A549 (cell line): Measurements from ENCODE around the gene HMBS. TPM values are rescaled to one million over a fixed set of nuclear protein-coding genes. Genes with fewer than 3 reads are reported as not detected.

Experiments
- ATAC-seq, 2 experiments: fragments of 200-7000 bp in 1 of 2; fragments of >200 bp in 1 of 2; cut with Nextera tagmentation in 1 of 2; cut with Tn5 transposase in 1 of 2; 3 replicates each; pipeline versions ENCODE4 v1.8.0 to v1.9.1; 2018 to 2020; ENCODE audit warnings: mild to moderate bottlenecking in 1 of 2, moderate library complexity in 1 of 2
- CTCF ChIA-PET: fragments of 300-600 bp; sonication (Branson Sonifier 250); formaldehyde crosslinking; extraction: SDS; loops from one replicate; lab custom pipeline; 2021; ENCODE audit warnings: antibody characterized with exemption, inconsistent platforms; lab: Yijun Ruan, JAX
- POLR2A ChIA-PET: fragments of 350-600 bp; formaldehyde crosslinking; extraction: SDS; loops from one replicate; lab custom pipeline; 2021; ENCODE audit warnings: antibody characterized with exemption, inconsistent platforms; lab: Yijun Ruan, JAX
- DNase-seq, 2 experiments: peaks; one replicate each; pipeline versions ENCODE4 v3.0.0 to v3.0.0-alpha.2; 2011 to 2016; ENCODE audit warnings: low read depth in 1 of 2, low spot score in 1 of 2
- FAIRE-seq: peaks from 2 replicates; lab custom pipeline; 2011; peaks lifted over from hg19 to GRCh38; lab: Jason Lieb, UNC
- H3K27ac ChIP-seq, 2 experiments: fragments of >200 bp; sonication (Bioruptor Twin); formaldehyde crosslinking; 3 replicates each; pipeline ENCODE4 v1.5.1; 2016 to 2017
- H3K4me1 ChIP-seq: fragments of >200 bp; sonication (Bioruptor Twin); formaldehyde crosslinking; 3 replicates; pipeline ENCODE4 v1.6.1; 2016
- H3K4me2 ChIP-seq: fragments of >200 bp; sonication (Bioruptor Twin); formaldehyde crosslinking; 3 replicates; pipeline ENCODE4 v1.6.1; 2016
- H3K4me3 ChIP-seq: fragments of >200 bp; sonication (Bioruptor Twin); formaldehyde crosslinking; 3 replicates; pipeline ENCODE4 v1.5.1; 2016
- H3K9me3 ChIP-seq: fragments of >200 bp; sonication (Bioruptor Twin); formaldehyde crosslinking; 3 replicates; pipeline ENCODE4 v1.6.1; 2016
- BHLHE40 ChIP-seq: IDR thresholded peaks from 2 replicates; pipeline ENCODE4 v1.6.1; 2012; ENCODE audit warnings: low read depth, low read length, inconsistent platforms
- EHF ChIP-seq: fragments of 250-450 bp; sonication (Bioruptor Pico); IDR thresholded peaks from 2 replicates; pipeline ENCODE4 v1.5.0; 2020; ENCODE audit warnings: mild to moderate bottlenecking
- ESRRA ChIP-seq: fragments of 150-350 bp; IDR thresholded peaks from 2 replicates; pipeline ENCODE4 v1.6.1; 2014; ENCODE audit warnings: mild to moderate bottlenecking, low read length, borderline replicate concordance
- HDAC2 ChIP-seq: fragments of 200-600 bp; sonication (generic); IDR thresholded peaks from 2 replicates; pipeline ENCODE4 v1.6.1; 2016
- HOXB5 ChIP-seq: fragments of 250-450 bp; sonication (Bioruptor Pico); IDR thresholded peaks from 2 replicates; pipeline ENCODE4 v1.5.0; 2020; ENCODE audit warnings: mild to moderate bottlenecking, moderate library complexity
- JUN ChIP-seq, 2 experiments: fragments of >200 bp; sonication (Bioruptor Twin); formaldehyde crosslinking; IDR thresholded peaks; 2 replicates in 1 of 2; 3 replicates in 1 of 2; pipeline ENCODE4 v1.6.1; 2016 to 2017
- KDM1A ChIP-seq: fragments of 200-600 bp; sonication (generic); IDR thresholded peaks from 2 replicates; pipeline ENCODE4 v1.6.1; 2016; ENCODE audit warnings: low read depth, mild to moderate bottlenecking
- MAFK ChIP-seq: fragments of 450-650 bp; IDR thresholded peaks from 2 replicates; pipeline ENCODE4 v1.6.1; 2014; ENCODE audit not compliant: partially characterized antibody
- POLR2A ChIP-seq: IDR thresholded peaks from 2 replicates; pipeline ENCODE4 v1.6.1; 2012; ENCODE audit warnings: mild to moderate bottlenecking, low read length
- RARB ChIP-seq: fragments of 250-450 bp; sonication (Bioruptor Pico); IDR thresholded peaks from 2 replicates; pipeline ENCODE4 v1.8.0; 2021; ENCODE audit warnings: mild to moderate bottlenecking, moderate library complexity
- SREBF2 ChIP-seq: fragments of 450-650 bp; IDR thresholded peaks from 2 replicates; pipeline ENCODE4 v1.6.1; 2014; ENCODE audit warnings: mild to moderate bottlenecking, moderate library complexity
- ZC3H11A ChIP-seq: fragments of 450-650 bp; IDR thresholded peaks from 2 replicates; pipeline ENCODE4 v1.6.1; 2014; ENCODE audit warnings: antibody characterized with exemption, mild to moderate bottlenecking
- ZNF302 ChIP-seq: fragments of 250-450 bp; sonication (Bioruptor Pico); IDR thresholded peaks from 2 replicates; pipeline ENCODE4 v1.9.0; 2021; ENCODE audit warnings: inconsistent platforms, mild to moderate bottlenecking, moderate library complexity
- WGBS: methylation state at CpG from one replicate; pipeline ENCODE4 v1.1.6; 2017; ENCODE audit errors: missing lambda C conversion rate; 5-methylcytosine and 5-hydroxymethylcytosine counted together
- polyA plus RNA-seq, 4 experiments: library from polyadenylated mRNA; depleted of rRNA in 3 of 4; stranded (reverse); fragments of >200 nt; fragmentation: RNase III in 1 of 4; extraction: RNeasy Plus Mini Kit Qiagen cat#74134 plus additional on column Dnase treatment in 1 of 4; gene quantifications; 2 replicates in 3 of 4; 3 replicates in 1 of 4; pipeline ENCODE4 v1.2.3, GENCODE V29; 2011 to 2017
- TF ChIP-seq, protein P1 (sequence below): fragments of 250-450 bp; sonication (Bioruptor Pico); IDR thresholded peaks from 2 replicates; pipeline ENCODE4 v1.5.0; 2020; ENCODE audit warnings: low read depth, mild to moderate bottlenecking, moderate library complexity
- TF ChIP-seq, protein P2 (sequence below): IDR thresholded peaks from 2 replicates; pipeline ENCODE4 v1.6.1; 2012; ENCODE audit warnings: low read depth, borderline replicate concordance
- TF ChIP-seq, protein P3 (sequence below): fragments of >200 bp; sonication (Bioruptor Twin); formaldehyde crosslinking; IDR thresholded peaks from 3 replicates; pipeline ENCODE4 v1.5.1; 2016
- TF ChIP-seq, protein P4 (sequence below): fragments of >200 bp; sonication (Bioruptor Twin); formaldehyde crosslinking; IDR thresholded peaks from 2 replicates; pipeline ENCODE4 v1.6.1; 2016
- TF ChIP-seq, protein P5 (sequence below): fragments of 450-650 bp; IDR thresholded peaks from 2 replicates; pipeline ENCODE4 v1.6.1; 2014; ENCODE audit warnings: antibody characterized with exemption
- TF ChIP-seq, protein P6 (sequence below): IDR thresholded peaks from 2 replicates; pipeline ENCODE4 v1.6.1; 2012

Gene HMBS
- polyA plus RNA-seq, 2 of the 4 experiments (the other 2 are of a cell fraction) = 48.8 to 62.2 TPM

DNA sequence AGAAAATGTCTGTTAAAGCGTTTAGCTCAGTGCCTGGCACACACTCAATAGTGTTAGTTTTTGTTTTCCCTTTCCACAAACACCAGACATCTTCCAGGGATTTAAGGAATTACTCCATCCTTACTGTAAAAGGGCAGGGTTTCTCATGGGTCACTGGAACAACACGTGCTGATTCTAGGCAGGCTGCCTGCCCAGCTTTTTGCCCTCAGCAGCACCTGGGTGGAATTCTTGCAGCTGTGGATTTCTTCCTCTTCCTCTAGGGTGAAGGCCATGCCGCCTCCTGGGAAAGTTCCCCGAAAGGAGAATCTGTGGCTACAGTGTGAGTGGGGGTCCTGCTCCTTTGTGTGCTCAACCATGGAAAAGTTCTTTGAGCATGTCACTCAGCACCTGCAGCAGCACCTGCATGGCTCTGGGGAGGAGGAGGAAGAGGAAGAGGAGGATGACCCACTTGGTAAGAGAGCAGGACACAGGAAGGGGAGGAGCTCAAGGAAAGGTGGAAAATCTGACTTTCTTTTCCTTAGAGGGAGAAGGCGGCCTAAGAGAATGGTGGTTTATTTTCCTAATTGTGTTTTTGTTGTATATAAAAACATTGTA is 42.1 kb downstream of the HMBS start:
- Histone ChIP-seq H3K4me2 (no peak overlapping the region), H3K9me3 (no peaks in the 10 kb centered on the region), H3K4me3 (no peak overlapping the region), H3K4me1 (peaks cover 5% of the 10 kb centered on the region; the same call in 1 of the 3 replicates), H3K27ac (no peak overlapping the region)
- WGBS = 76% methylated on average over 5 of the region's 5 CpGs
- DNase-seq = no peak
- no peak for ATAC-seq
- ChIA-PET POLR2A (no interaction called here), CTCF (interaction anchor here (0.6 to 1.1 kb wide), 3 partner anchors 8 to 71 kb away, joined by 3 to 7 read pairs (median 3); no protein-coding TSS in a partner anchor)
- FAIRE-seq = no peak
- no peak for TF ChIP-seq BHLHE40
- TF ChIP-seq ZC3H11A = no peak
- TF ChIP-seq ZNF302 (CRISPR knock-in tag) = no peak
- no peak for TF ChIP-seq ESRRA
- TF ChIP-seq SREBF2 = no peak
- TF ChIP-seq, protein P1, sequence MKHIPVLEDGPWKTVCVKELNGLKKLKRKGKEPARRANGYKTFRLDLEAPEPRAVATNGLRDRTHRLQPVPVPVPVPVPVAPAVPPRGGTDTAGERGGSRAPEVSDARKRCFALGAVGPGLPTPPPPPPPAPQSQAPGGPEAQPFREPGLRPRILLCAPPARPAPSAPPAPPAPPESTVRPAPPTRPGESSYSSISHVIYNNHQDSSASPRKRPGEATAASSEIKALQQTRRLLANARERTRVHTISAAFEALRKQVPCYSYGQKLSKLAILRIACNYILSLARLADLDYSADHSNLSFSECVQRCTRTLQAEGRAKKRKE (CRISPR knock-in tag) = no peak
- no peak for TF ChIP-seq HDAC2

DNA sequence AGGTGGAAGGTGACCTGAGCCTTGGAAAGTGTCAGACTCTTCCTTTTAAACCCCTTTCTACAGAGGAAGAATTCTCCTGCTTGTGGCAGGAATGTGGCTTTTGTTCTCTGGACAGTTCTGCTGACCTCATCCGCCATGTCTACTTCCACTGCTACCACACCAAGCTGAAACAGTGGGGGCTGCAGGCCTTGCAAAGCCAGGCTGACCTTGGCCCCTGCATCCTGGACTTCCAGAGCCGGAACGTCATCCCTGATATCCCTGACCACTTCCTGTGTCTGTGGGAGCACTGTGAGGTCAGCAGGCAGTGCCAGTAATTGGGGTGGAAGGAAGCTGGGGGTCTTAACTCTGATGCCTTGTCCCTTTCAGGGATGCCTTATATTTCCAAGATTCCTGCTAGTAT is 46.0 kb downstream of the HMBS start:
- no peak for ATAC-seq
- H3K27ac ChIP-seq = no peak overlapping the region
- H3K4me1 ChIP-seq = no peaks in the 10 kb centered on the region
- FAIRE-seq = no peak
- TF ChIP-seq JUN (IDR thresholded peaks at IDR 0.05) = no peak
- TF ChIP-seq EHF = no peak
- TF ChIP-seq, protein P2, sequence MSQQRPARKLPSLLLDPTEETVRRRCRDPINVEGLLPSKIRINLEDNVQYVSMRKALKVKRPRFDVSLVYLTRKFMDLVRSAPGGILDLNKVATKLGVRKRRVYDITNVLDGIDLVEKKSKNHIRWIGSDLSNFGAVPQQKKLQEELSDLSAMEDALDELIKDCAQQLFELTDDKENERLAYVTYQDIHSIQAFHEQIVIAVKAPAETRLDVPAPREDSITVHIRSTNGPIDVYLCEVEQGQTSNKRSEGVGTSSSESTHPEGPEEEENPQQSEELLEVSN = no peak
- no peak for TF ChIP-seq MAFK
- no peak for TF ChIP-seq ESRRA
- TF ChIP-seq HOXB5 (CRISPR knock-in tag) = no peak
- TF ChIP-seq, protein P3, sequence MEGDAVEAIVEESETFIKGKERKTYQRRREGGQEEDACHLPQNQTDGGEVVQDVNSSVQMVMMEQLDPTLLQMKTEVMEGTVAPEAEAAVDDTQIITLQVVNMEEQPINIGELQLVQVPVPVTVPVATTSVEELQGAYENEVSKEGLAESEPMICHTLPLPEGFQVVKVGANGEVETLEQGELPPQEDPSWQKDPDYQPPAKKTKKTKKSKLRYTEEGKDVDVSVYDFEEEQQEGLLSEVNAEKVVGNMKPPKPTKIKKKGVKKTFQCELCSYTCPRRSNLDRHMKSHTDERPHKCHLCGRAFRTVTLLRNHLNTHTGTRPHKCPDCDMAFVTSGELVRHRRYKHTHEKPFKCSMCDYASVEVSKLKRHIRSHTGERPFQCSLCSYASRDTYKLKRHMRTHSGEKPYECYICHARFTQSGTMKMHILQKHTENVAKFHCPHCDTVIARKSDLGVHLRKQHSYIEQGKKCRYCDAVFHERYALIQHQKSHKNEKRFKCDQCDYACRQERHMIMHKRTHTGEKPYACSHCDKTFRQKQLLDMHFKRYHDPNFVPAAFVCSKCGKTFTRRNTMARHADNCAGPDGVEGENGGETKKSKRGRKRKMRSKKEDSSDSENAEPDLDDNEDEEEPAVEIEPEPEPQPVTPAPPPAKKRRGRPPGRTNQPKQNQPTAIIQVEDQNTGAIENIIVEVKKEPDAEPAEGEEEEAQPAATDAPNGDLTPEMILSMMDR = no peak
- TF ChIP-seq, protein P4, sequence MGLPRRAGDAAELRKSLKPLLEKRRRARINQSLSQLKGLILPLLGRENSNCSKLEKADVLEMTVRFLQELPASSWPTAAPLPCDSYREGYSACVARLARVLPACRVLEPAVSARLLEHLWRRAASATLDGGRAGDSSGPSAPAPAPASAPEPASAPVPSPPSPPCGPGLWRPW = no peak
- TF ChIP-seq, protein P5, sequence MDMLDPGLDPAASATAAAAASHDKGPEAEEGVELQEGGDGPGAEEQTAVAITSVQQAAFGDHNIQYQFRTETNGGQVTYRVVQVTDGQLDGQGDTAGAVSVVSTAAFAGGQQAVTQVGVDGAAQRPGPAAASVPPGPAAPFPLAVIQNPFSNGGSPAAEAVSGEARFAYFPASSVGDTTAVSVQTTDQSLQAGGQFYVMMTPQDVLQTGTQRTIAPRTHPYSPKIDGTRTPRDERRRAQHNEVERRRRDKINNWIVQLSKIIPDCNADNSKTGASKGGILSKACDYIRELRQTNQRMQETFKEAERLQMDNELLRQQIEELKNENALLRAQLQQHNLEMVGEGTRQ = no peak
- TF ChIP-seq, protein P6, sequence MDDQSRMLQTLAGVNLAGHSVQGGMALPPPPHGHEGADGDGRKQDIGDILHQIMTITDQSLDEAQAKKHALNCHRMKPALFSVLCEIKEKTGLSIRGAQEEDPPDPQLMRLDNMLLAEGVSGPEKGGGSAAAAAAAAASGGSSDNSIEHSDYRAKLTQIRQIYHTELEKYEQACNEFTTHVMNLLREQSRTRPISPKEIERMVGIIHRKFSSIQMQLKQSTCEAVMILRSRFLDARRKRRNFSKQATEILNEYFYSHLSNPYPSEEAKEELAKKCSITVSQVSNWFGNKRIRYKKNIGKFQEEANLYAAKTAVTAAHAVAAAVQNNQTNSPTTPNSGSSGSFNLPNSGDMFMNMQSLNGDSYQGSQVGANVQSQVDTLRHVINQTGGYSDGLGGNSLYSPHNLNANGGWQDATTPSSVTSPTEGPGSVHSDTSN = no peak
- TF ChIP-seq POLR2A = no peak
- no peak for TF ChIP-seq RARB (CRISPR knock-in tag)
- TF ChIP-seq, protein P1 (CRISPR knock-in tag) = no peak
- no peak for TF ChIP-seq KDM1A
- no peak for TF ChIP-seq HDAC2
- no peak for DNase-seq
- no peak overlapping the region for H3K4me3 ChIP-seq
- H3K9me3 ChIP-seq = no peaks in the 10 kb centered on the region
- ChIA-PET CTCF (interaction anchor here (1.1 kb wide), 1 partner anchor 12 kb away, joined by 3 read pairs; no protein-coding TSS in a partner anchor), POLR2A (no interaction called here)
- WGBS = 100% methylated on average over 3 of the region's 3 CpGs
- H3K4me2 ChIP-seq = no peak overlapping the region
